ENCODE results near the gene PRXL2A. TPM values are rescaled to one million over a fixed set of nuclear protein-coding genes. Genes with fewer than 3 reads are reported as not detected.

The PRXL2A gene
- total RNA-seq, 1 donor from 2014 or later: 102 TPM

- DNase-seq (ENCODE audit: missing footprints) (peak; percentile 87), ATAC-seq (peak; percentile 27)
- intact Hi-C loops (cut with DNase I): loop anchor here (2.0 to 5.0 kb wide), 2 partner anchors 44 to 473 kb away; no protein-coding TSS in a partner anchor
These were observed 46.4 kb downstream of the PRXL2A start for GRCh38 chr10:80454513-80455460.

- intact Hi-C loops (cut with DNase I): loop anchor here (2.0 kb wide), 1 partner anchor 43 kb away; no protein-coding TSS in a partner anchor
- DNase-seq (ENCODE audit: missing footprints) (no peak), ATAC-seq (no peak)
These were observed 47.4 kb downstream of the PRXL2A start for GRCh38 chr10:80455461-80456349.

GRCh38 chr10:80457554-80458262, 49.4 kb downstream of the PRXL2A start:
- no peak for DNase-seq (ENCODE audit: missing footprints)
- intact Hi-C loops (cut with DNase I): no loop called here
- ATAC-seq: no peak

- ATAC-seq (no peak), DNase-seq (ENCODE audit: missing footprints) (no peak)
- intact Hi-C loops (cut with DNase I): no loop called here
These were observed 49.9 kb downstream of the PRXL2A start for GRCh38 chr10:80458263-80458625.

GRCh38 chr10:80458638-80459037, 50.3 kb downstream of the PRXL2A start:
- ATAC-seq: no peak
- intact Hi-C loops (cut with DNase I): no loop called here
- DNase-seq (ENCODE audit: missing footprints): no peak

GRCh38 chr10:80459047-80459865, 50.9 kb downstream of the PRXL2A start:
- intact Hi-C loops (cut with DNase I): no loop called here
- peak; percentile 86 for DNase-seq (ENCODE audit: missing footprints)
- peak; percentile 35 for ATAC-seq

- intact Hi-C loops (cut with DNase I): no loop called here
- peak; percentile 21 for ATAC-seq
These were observed 52.3 kb downstream of the PRXL2A start for GRCh38 chr10:80460399-80461207.

GRCh38 chr10:80461208-80462183, 53.1 kb downstream of the PRXL2A start:
- DNase-seq (ENCODE audit: missing footprints) (no peak), ATAC-seq (no peak)
- intact Hi-C loops (cut with DNase I): no loop called here

More at GRCh38 chr10:80460399-80461207, 52.3 kb downstream of the PRXL2A start:
- no peak for DNase-seq (ENCODE audit: missing footprints)

GRCh38 chr10:80462299-80462980, 54.1 kb downstream of the PRXL2A start:
- ATAC-seq: peak; percentile 27
- intact Hi-C loops (cut with DNase I): no loop called here
- no peak for DNase-seq (ENCODE audit: missing footprints)

GRCh38 chr10:80462981-80463741, 54.8 kb downstream of the PRXL2A start:
- ATAC-seq (no peak), DNase-seq (ENCODE audit: missing footprints) (no peak)
- intact Hi-C loops (cut with DNase I): no loop called here

GRCh38 chr10:80463868-80464267, 55.5 kb downstream of the PRXL2A start:
- no peak for DNase-seq (ENCODE audit: missing footprints)
- ATAC-seq: no peak
- intact Hi-C loops (cut with DNase I): no loop called here

- ATAC-seq (peak; percentile 15), DNase-seq (ENCODE audit: missing footprints) (no peak)
- intact Hi-C loops (cut with DNase I): no loop called here
These were observed 56.5 kb downstream of the PRXL2A start for GRCh38 chr10:80464557-80465450.

GRCh38 chr10:80465451-80465835, 57.1 kb downstream of the PRXL2A start:
- intact Hi-C loops (cut with DNase I): no loop called here
- DNase-seq (ENCODE audit: missing footprints) (no peak), ATAC-seq (no peak)

Measured in Right ventricle myocardium inferior (tissue), 1 donor.